Loucy (cell line): ENCODE measurements around the gene CLNS1A.

ENCODE experiments used
- H2AFZ ChIP-seq: fragments of 200-600 bp; sonication (generic); 2 replicates; pipeline ENCODE4 v1.6.0; 2016; ENCODE audit warnings: antibody characterized with exemption, mild to moderate bottlenecking, low read length, moderate library complexity
- H3F3A ChIP-seq: fragments of 200-600 bp; 2 replicates; pipeline ENCODE4 v1.6.0; 2016; ENCODE audit warnings: antibody characterized with exemption, low read depth, mild to moderate bottlenecking
- H3K27me3 ChIP-seq: fragments of 200-600 bp; sonication (generic); 2 replicates; pipeline ENCODE4 v1.6.1; 2014; ENCODE audit warnings: low read length, mild to moderate bottlenecking; ENCODE audit not compliant: insufficient read depth, poor library complexity, severe bottlenecking
- H3K36me3 ChIP-seq: fragments of 200-600 bp; sonication (generic); 2 replicates; pipeline ENCODE4 v1.6.1; 2016; ENCODE audit warnings: low read length; ENCODE audit not compliant: insufficient read depth
- H3K4me1 ChIP-seq: fragments of 200-600 bp; sonication (generic); 2 replicates; pipeline ENCODE4 v1.5.1; 2014; ENCODE audit warnings: low read length, mild to moderate bottlenecking; ENCODE audit not compliant: insufficient read depth, poor library complexity, severe bottlenecking
- H3K4me2 ChIP-seq: fragments of 200-600 bp; sonication (generic); 2 replicates; pipeline ENCODE4 v1.6.0; 2014; ENCODE audit warnings: antibody characterized with exemption, low read length, low read depth, mild to moderate bottlenecking; ENCODE audit not compliant: poor library complexity, severe bottlenecking
- H3K4me3 ChIP-seq: fragments of 200-600 bp; sonication (generic); 2 replicates; pipeline ENCODE4 v1.5.1; 2014; ENCODE audit warnings: low read length, mild to moderate bottlenecking, mixed read lengths; ENCODE audit not compliant: poor library complexity, severe bottlenecking
- H3K79me2 ChIP-seq: fragments of 200-600 bp; sonication (generic); 2 replicates; pipeline ENCODE4 v1.6.1; 2014; ENCODE audit warnings: low read length; ENCODE audit not compliant: insufficient read depth
- H3K9ac ChIP-seq: fragments of 200-600 bp; sonication (generic); 2 replicates; pipeline ENCODE4 v1.6.0; 2014; ENCODE audit warnings: mild to moderate bottlenecking, low read depth, low read length, moderate library complexity; ENCODE audit not compliant: poor library complexity, severe bottlenecking
- H3K9me2 ChIP-seq: fragments of 200-600 bp; sonication (generic); replicated peaks from 2 replicates; pipeline ENCODE4 v1.6.1; 2016; ENCODE audit warnings: low read depth, low read length, mixed read lengths
- H3K9me3 ChIP-seq: fragments of 200-600 bp; sonication (generic); 2 replicates; pipeline ENCODE4 v1.6.1; 2014; ENCODE audit warnings: mild to moderate bottlenecking, antibody characterized with exemption, low read length, low read depth; ENCODE audit not compliant: insufficient read depth
- H4K20me1 ChIP-seq: fragments of 200-600 bp; sonication (generic); 2 replicates; pipeline ENCODE4 v1.6.0; 2014; ENCODE audit warnings: antibody characterized with exemption, low read length, mild to moderate bottlenecking; ENCODE audit not compliant: insufficient read depth, poor library complexity, severe bottlenecking
- EZH2phosphoT487 ChIP-seq: fragments of 200-600 bp; IDR thresholded peaks from 2 replicates; pipeline ENCODE4 v1.6.1; 2018; ENCODE audit warnings: antibody characterized with exemption, mild to moderate bottlenecking, moderate library complexity, borderline replicate concordance
- TF ChIP-seq, protein P1 (sequence below): fragments of 200-600 bp; sonication (generic); conservative IDR thresholded peaks from 2 replicates; pipeline ENCODE4 v1.5.1; 2014; ENCODE audit warnings: mild to moderate bottlenecking, antibody characterized with exemption, low read length

The CLNS1A gene

DNA sequence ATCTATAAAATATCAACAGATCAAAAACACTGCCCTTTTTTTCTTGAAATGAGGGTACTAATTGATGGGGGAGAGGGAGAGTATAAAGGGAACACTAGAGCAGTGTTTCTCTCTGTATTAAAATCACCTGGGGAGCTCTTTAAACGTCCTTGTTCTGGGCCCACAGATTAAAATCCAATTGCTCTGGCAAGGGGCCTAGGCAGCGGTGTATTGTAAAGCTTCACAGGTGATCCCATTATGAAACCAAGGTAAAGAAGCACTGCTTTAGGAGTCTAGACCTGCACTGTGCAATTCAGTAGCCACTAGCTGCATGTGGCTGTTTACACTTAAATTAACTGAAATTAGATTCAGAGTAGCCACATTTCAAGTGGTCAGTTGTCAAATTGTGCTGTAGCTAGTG is 44.9 kb downstream of the CLNS1A start:
- H2AFZ ChIP-seq: no peak overlapping the region
- no peaks in the 10 kb centered on the region for H3K27me3 ChIP-seq
- no peaks in the 10 kb centered on the region for H3F3A ChIP-seq
- H3K79me2 ChIP-seq: no peaks in the 10 kb centered on the region
- no peaks in the 10 kb centered on the region for H3K9me3 ChIP-seq
- no peak overlapping the region for H3K4me3 ChIP-seq
- H4K20me1 ChIP-seq: no peaks in the 10 kb centered on the region
- no peaks in the 10 kb centered on the region for H3K9me2 ChIP-seq
- H3K9ac ChIP-seq: no peak overlapping the region
- H3K4me1 ChIP-seq: peaks cover 16% of the 10 kb centered on the region
- no peaks in the 10 kb centered on the region for H3K36me3 ChIP-seq
- TF ChIP-seq, protein P1, sequence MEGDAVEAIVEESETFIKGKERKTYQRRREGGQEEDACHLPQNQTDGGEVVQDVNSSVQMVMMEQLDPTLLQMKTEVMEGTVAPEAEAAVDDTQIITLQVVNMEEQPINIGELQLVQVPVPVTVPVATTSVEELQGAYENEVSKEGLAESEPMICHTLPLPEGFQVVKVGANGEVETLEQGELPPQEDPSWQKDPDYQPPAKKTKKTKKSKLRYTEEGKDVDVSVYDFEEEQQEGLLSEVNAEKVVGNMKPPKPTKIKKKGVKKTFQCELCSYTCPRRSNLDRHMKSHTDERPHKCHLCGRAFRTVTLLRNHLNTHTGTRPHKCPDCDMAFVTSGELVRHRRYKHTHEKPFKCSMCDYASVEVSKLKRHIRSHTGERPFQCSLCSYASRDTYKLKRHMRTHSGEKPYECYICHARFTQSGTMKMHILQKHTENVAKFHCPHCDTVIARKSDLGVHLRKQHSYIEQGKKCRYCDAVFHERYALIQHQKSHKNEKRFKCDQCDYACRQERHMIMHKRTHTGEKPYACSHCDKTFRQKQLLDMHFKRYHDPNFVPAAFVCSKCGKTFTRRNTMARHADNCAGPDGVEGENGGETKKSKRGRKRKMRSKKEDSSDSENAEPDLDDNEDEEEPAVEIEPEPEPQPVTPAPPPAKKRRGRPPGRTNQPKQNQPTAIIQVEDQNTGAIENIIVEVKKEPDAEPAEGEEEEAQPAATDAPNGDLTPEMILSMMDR: no peak
- TF ChIP-seq EZH2phosphoT487: no peak
- H3K4me2 ChIP-seq: no peak overlapping the region

GRCh38 chr11:77590194-77590782 is 47.3 kb downstream of the CLNS1A start:
- H3K4me3 ChIP-seq: peak overlapping the region; percentile 81
- H3K36me3 ChIP-seq: no peaks in the 10 kb centered on the region
- no peaks in the 10 kb centered on the region for H3F3A ChIP-seq
- peak overlapping the region; percentile 70 for H3K4me2 ChIP-seq
- peaks cover 16% of the 10 kb centered on the region for H3K4me1 ChIP-seq
- H4K20me1 ChIP-seq: no peaks in the 10 kb centered on the region
- no peaks in the 10 kb centered on the region for H3K9me2 ChIP-seq
- no peaks in the 10 kb centered on the region for H3K27me3 ChIP-seq
- H3K9ac ChIP-seq: peak overlapping the region; percentile 77
- no peaks in the 10 kb centered on the region for H3K9me3 ChIP-seq
- H2AFZ ChIP-seq: peak overlapping the region; percentile 97
- TF ChIP-seq EZH2phosphoT487: no peak
- TF ChIP-seq, protein P1: no peak
- H3K79me2 ChIP-seq: no peaks in the 10 kb centered on the region

GRCh38 chr11:77589521-77590193 is 47.9 kb downstream of the CLNS1A start, which contains the start of gene AQP11:
TSS of gene AQP11 (plus strand) at chr11:77589953. CDS start at chr11:77589993, 40 bp downstream.
- H3K4me1 ChIP-seq: peaks cover 16% of the 10 kb centered on the region
- no peaks in the 10 kb centered on the region for H3K27me3 ChIP-seq
- H3K36me3 ChIP-seq: no peaks in the 10 kb centered on the region
- H3K4me2 ChIP-seq: peak within 1 kb of the TSS; percentile 70
- H3K9me3 ChIP-seq: no peaks in the 10 kb centered on the region
- TF ChIP-seq EZH2phosphoT487: no peak
- H3F3A ChIP-seq: no peaks in the 10 kb centered on the region
- no peaks in the 10 kb centered on the region for H3K79me2 ChIP-seq
- peak within 1 kb of the TSS; percentile 97 for H2AFZ ChIP-seq
- H3K9ac ChIP-seq: peak within 1 kb of the TSS; percentile 77
- H4K20me1 ChIP-seq: no peaks in the 10 kb centered on the region
- H3K4me3 ChIP-seq: peak within 1 kb of the TSS; percentile 81
- H3K9me2 ChIP-seq: no peaks in the 10 kb centered on the region
